Measurements from ENCODE around the gene RTP2. TPM values are rescaled to one million over a fixed set of nuclear protein-coding genes. Genes with fewer than 3 reads are reported as not detected.

RTP2 gene
- not detected for total RNA-seq

GRCh38 chr3:187702507-187703033 lies at the start of gene RTP2:
TSS of gene RTP2 (minus strand) at chr3:187702557. CDS start at chr3:187702128, 429 bp downstream.

GRCh38 chr3:187745201-187746058 lies 43.1 kb upstream of the RTP2 start, which contains the start of gene BCL6:
TSS of gene BCL6 (minus strand) at chr3:187745468. CDS start at chr3:187733693, 11,775 bp downstream.

GRCh38 chr3:187669675-187670504 lies 32.5 kb downstream of the RTP2 start, which contains the start of gene SST:
TSS of gene SST (minus strand) at chr3:187670394. CDS start at chr3:187670291, 103 bp downstream.

Other genes with a start within 250 kb of the RTP2 start
- gene SST, start 32.2 kb downstream of the RTP2 start, total RNA-seq: not detected
- gene BCL6, start 42.9 kb upstream of the RTP2 start, total RNA-seq: 10 to 100 TPM in 1 of 2 donors, 1 to 10 TPM in 1; 7.6 to 13.3 TPM

Data from melanocyte of skin (primary cell).